Uterus (tissue), 2 donors: ENCODE measurements around the gene ARHGEF4.

Experiments used
- CTCF ChIP-seq, 4 experiments: fragments of 200-600 bp in 2 of 4; fragments of 450-650 bp in 2 of 4; sonication (generic) in 2 of 4; IDR thresholded peaks; one replicate each; pipeline ENCODE4 v1.5.1; 2016 to 2019; ENCODE audit warnings: antibody characterized with exemption in 4 of 4, mild to moderate bottlenecking in 2 of 4, moderate library complexity in 1 of 4
- POLR2A ChIP-seq, 2 donors: fragments of 450-650 bp; IDR thresholded peaks; one replicate each; pipeline ENCODE4 v1.6.1; 2016; ENCODE audit warnings: antibody characterized with exemption in 2 of 2, mild to moderate bottlenecking in 1 of 2, moderate library complexity in 1 of 2

GRCh38 chr2:130964931-130965330, 128.2 kb downstream of the ARHGEF4 start:
- no peak for TF ChIP-seq CTCF (IDR thresholded peaks at IDR 0.05)
- no peak for TF ChIP-seq POLR2A (IDR thresholded peaks at IDR 0.05)
